WTC11 (cell line): ENCODE results near the gene ETV6. TPM values are rescaled to one million over a fixed set of nuclear protein-coding genes. Genes with fewer than 3 reads are reported as not detected.
A peak's percentile ranks its signal among the peaks of the same experiment; 100 is the strongest.

Experiments
- ATAC-seq: fragments of 200-7000 bp; cut with Tn5 transposase; 2 replicates; pipeline ENCODE4 v1.10.0; 2021; ENCODE audit warnings: mild to moderate bottlenecking, moderate library complexity
- CTCF ChIA-PET: fragments of 300-600 bp; sonication (Branson Sonifier 250); formaldehyde crosslinking; loops from one replicate; lab custom pipeline; 2021; ENCODE audit warnings: antibody characterized with exemption; lab: Charles Lee
- POLR2A ChIA-PET: fragments of 350-600 bp; sonication (Branson Sonifier 250); formaldehyde crosslinking; loops from one replicate; lab custom pipeline; 2021; ENCODE audit warnings: antibody characterized with exemption; lab: Charles Lee
- DNase-seq: peaks from one replicate; pipeline ENCODE4 v3.0.0; 2021; ENCODE audit warnings: low spot score
- H3K27ac Mint-ChIP-seq: 2 replicates; pipeline ENCODE4 v1.8.0; 2021; ENCODE audit warnings: mixed read lengths
- H3K27me3 Mint-ChIP-seq: 2 replicates; pipeline ENCODE4 v1.8.0; 2021; ENCODE audit warnings: low read depth, mild to moderate bottlenecking, moderate library complexity, mixed read lengths
- H3K36me3 Mint-ChIP-seq: 2 replicates; pipeline ENCODE4 v1.8.0; 2021; ENCODE audit warnings: mixed read lengths
- H3K4me1 Mint-ChIP-seq: 2 replicates; pipeline ENCODE4 v1.8.0; 2022; ENCODE audit warnings: mixed read lengths
- H3K4me3 Mint-ChIP-seq: 2 replicates; pipeline ENCODE4 v1.8.0; 2021; ENCODE audit warnings: mild to moderate bottlenecking, moderate library complexity, mixed read lengths
- H3K9me3 Mint-ChIP-seq: 2 replicates; pipeline ENCODE4 v1.8.0; 2021; ENCODE audit warnings: mixed read lengths
- ERG ChIP-seq: fragments of 250-450 bp; sonication (Bioruptor Pico); IDR thresholded peaks from 2 replicates; pipeline ENCODE4 v1.8.0; 2021; ENCODE audit warnings: mild to moderate bottlenecking
- GABPB1 ChIP-seq: sonication (generic); formaldehyde crosslinking; IDR thresholded peaks from 2 replicates; pipeline ENCODE4 v1.8.1; 2023; ENCODE audit warnings: mild to moderate bottlenecking, missing genetic modification reagents
- HMGA2 ChIP-seq: fragments of 250-450 bp; sonication (Bioruptor Pico); IDR thresholded peaks from 2 replicates; pipeline ENCODE4 v1.4.0; 2021; ENCODE audit warnings: mild to moderate bottlenecking, moderate library complexity
- KAT7 ChIP-seq: sonication (generic); formaldehyde crosslinking; IDR thresholded peaks from 2 replicates; pipeline ENCODE4 v1.8.1; 2023; ENCODE audit warnings: missing genetic modification reagents, mild to moderate bottlenecking, borderline replicate concordance
- MYBL2 ChIP-seq: sonication (generic); formaldehyde crosslinking; IDR thresholded peaks from 2 replicates; pipeline ENCODE4 v1.8.1; 2023; ENCODE audit warnings: mild to moderate bottlenecking, moderate library complexity, missing genetic modification reagents
- RORB ChIP-seq: fragments of 250-450 bp; sonication (Bioruptor Pico); IDR thresholded peaks from 2 replicates; pipeline ENCODE4 v1.9.0; 2021; ENCODE audit warnings: mild to moderate bottlenecking
- SMAD4 ChIP-seq: sonication (generic); formaldehyde crosslinking; IDR thresholded peaks from 2 replicates; pipeline ENCODE4 v1.8.0; 2022; ENCODE audit warnings: mild to moderate bottlenecking, missing genetic modification reagents
- TEAD4 ChIP-seq: sonication (generic); formaldehyde crosslinking; IDR thresholded peaks from 2 replicates; pipeline ENCODE4 v1.8.0; 2022; ENCODE audit warnings: mild to moderate bottlenecking, missing genetic modification reagents
- USF1 ChIP-seq: sonication (generic); formaldehyde crosslinking; IDR thresholded peaks from 2 replicates; pipeline ENCODE4 v1.8.0; 2022; ENCODE audit warnings: mild to moderate bottlenecking, missing genetic modification reagents
- ZBTB21 ChIP-seq: sonication (generic); formaldehyde crosslinking; IDR thresholded peaks from 2 replicates; pipeline ENCODE4 v1.8.1; 2023; ENCODE audit warnings: mild to moderate bottlenecking, missing genetic modification reagents, borderline replicate concordance
- ZNF219 ChIP-seq: sonication (generic); formaldehyde crosslinking; IDR thresholded peaks from 2 replicates; pipeline ENCODE4 v1.8.0; 2023; ENCODE audit warnings: missing genetic modification reagents, mild to moderate bottlenecking, borderline replicate concordance
- ZNF263 ChIP-seq: sonication (generic); formaldehyde crosslinking; IDR thresholded peaks from 2 replicates; pipeline ENCODE4 v1.8.1; 2022; ENCODE audit warnings: low read depth, mild to moderate bottlenecking, moderate library complexity, missing genetic modification reagents
- ZNF396 ChIP-seq: fragments of 250-450 bp; sonication (Bioruptor Pico); IDR thresholded peaks from 2 replicates; pipeline ENCODE4 v1.8.0; 2021; ENCODE audit warnings: mild to moderate bottlenecking, moderate library complexity, borderline replicate concordance
- ZNF416 ChIP-seq: fragments of 250-450 bp; sonication (Bioruptor Pico); IDR thresholded peaks from 2 replicates; pipeline ENCODE4 v1.9.0; 2021; ENCODE audit warnings: mild to moderate bottlenecking, inconsistent platforms
- total RNA-seq: library from RNA; stranded (reverse); gene quantifications from 3 replicates; pipeline ENCODE4 v1.2.3, GENCODE V29; 2021
- TF ChIP-seq, protein P1 (sequence below): sonication (generic); formaldehyde crosslinking; IDR thresholded peaks from 2 replicates; pipeline ENCODE4 v1.8.1; 2023; ENCODE audit warnings: mild to moderate bottlenecking, missing genetic modification reagents, moderate library complexity
- TF ChIP-seq, protein P2 (sequence below): sonication (generic); formaldehyde crosslinking; conservative IDR thresholded peaks from 2 replicates; pipeline ENCODE4 v1.8.1; 2022; ENCODE audit warnings: mild to moderate bottlenecking, missing genetic modification reagents
- TF ChIP-seq, protein P3 (sequence below): fragments of 250-450 bp; sonication (Bioruptor Pico); IDR thresholded peaks from 2 replicates; pipeline ENCODE4 v1.9.0; 2021; ENCODE audit warnings: mild to moderate bottlenecking, borderline replicate concordance
- TF ChIP-seq, protein P4 (sequence below): fragments of 250-450 bp; sonication (Bioruptor Pico); IDR thresholded peaks from 2 replicates; pipeline ENCODE4 v1.9.0; 2021; ENCODE audit warnings: moderate library complexity, mild to moderate bottlenecking, inconsistent platforms, borderline replicate concordance

ETV6 gene
- total RNA-seq, 1 experiment from 2014 or later = 23.5 TPM

DNA sequence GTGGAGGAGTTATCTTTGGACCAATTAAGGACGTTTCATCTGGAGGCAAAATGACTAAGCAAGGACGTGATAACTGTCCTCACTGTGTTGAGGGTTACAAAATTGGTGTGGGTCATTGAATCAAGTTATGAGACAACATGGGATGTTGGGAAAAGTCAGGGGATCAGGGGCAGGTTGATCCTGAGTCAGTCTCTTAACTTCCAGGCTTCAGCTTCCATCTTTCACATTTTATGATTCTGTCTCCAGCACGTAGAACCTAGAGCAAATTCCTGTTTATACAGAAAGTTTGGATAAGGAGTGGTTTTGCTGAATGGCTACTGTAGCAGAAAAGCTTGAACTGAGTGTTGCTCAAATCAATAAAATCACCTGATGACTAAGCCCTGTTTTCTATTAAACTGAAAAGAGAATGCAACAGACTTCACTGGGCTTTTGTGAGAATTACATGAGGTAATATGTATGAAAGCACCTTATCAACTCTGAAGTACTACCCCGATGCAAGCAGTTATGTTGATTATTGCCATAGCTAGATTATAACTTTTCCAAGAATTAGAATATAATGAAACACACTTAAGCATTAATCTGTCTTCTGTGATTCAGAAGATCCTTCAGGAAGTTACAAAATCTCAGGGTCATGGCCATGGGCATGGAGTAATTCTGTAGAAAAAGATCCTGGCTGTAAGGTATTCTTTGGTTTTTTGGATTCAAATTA lies 184.8 kb downstream of the ETV6 start (continued):
- TF ChIP-seq, protein P1, sequence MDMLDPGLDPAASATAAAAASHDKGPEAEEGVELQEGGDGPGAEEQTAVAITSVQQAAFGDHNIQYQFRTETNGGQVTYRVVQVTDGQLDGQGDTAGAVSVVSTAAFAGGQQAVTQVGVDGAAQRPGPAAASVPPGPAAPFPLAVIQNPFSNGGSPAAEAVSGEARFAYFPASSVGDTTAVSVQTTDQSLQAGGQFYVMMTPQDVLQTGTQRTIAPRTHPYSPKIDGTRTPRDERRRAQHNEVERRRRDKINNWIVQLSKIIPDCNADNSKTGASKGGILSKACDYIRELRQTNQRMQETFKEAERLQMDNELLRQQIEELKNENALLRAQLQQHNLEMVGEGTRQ (CRISPR knock-in tag) = no peak
- TF ChIP-seq ZNF396 (CRISPR knock-in tag) (no peak), ZNF416 (CRISPR knock-in tag) (no peak), ZNF263 (no peak)

DNA sequence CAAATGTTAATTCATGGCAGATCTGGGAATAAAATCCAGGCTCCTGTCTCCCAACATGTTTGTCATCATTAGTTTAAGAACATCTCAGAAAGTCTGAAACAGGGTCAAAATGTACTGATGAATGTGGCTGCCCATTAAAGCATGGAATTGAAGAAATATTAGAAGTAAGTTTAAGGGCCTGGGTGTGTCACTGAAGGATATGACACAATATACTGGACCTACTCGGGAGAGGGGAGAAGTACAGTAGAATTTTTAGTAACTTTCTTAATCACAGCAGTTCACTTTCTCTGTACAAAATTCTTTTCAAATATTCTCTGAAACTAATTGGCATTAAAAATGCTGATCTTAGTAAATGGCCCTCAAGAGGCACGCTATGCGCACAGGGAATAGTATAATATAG lies 185.5 kb downstream of the ETV6 start:
- no peak for ATAC-seq
- H3K27ac Mint-ChIP-seq = no peak overlapping the region

GRCh38 chr12:11836282-11837151 lies 187.0 kb downstream of the ETV6 start:
- ChIA-PET POLR2A (no interaction called here), CTCF (no interaction called here)
- Mint-ChIP-seq H3K9me3 (no peaks in the 10 kb centered on the region), H3K4me1 (peaks cover 21% of the 10 kb centered on the region), H3K27ac (peak overlapping the region; percentile 54; the same call in 1 of the 2 replicates), H3K36me3 (peaks cover 9% of the 10 kb centered on the region), H3K4me3 (no peak overlapping the region), H3K27me3 (no peaks in the 10 kb centered on the region)
- ATAC-seq (peak; percentile 32; the same call in 1 of the 2 replicates), DNase-seq (no peak)
- no peak for TF ChIP-seq TEAD4 (CRISPR knock-in tag)
- TF ChIP-seq, protein P2, sequence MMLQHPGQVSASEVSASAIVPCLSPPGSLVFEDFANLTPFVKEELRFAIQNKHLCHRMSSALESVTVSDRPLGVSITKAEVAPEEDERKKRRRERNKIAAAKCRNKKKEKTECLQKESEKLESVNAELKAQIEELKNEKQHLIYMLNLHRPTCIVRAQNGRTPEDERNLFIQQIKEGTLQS (CRISPR knock-in tag) = no peak
- no peak for TF ChIP-seq GABPB1 (CRISPR knock-in tag)
- TF ChIP-seq, protein P3, sequence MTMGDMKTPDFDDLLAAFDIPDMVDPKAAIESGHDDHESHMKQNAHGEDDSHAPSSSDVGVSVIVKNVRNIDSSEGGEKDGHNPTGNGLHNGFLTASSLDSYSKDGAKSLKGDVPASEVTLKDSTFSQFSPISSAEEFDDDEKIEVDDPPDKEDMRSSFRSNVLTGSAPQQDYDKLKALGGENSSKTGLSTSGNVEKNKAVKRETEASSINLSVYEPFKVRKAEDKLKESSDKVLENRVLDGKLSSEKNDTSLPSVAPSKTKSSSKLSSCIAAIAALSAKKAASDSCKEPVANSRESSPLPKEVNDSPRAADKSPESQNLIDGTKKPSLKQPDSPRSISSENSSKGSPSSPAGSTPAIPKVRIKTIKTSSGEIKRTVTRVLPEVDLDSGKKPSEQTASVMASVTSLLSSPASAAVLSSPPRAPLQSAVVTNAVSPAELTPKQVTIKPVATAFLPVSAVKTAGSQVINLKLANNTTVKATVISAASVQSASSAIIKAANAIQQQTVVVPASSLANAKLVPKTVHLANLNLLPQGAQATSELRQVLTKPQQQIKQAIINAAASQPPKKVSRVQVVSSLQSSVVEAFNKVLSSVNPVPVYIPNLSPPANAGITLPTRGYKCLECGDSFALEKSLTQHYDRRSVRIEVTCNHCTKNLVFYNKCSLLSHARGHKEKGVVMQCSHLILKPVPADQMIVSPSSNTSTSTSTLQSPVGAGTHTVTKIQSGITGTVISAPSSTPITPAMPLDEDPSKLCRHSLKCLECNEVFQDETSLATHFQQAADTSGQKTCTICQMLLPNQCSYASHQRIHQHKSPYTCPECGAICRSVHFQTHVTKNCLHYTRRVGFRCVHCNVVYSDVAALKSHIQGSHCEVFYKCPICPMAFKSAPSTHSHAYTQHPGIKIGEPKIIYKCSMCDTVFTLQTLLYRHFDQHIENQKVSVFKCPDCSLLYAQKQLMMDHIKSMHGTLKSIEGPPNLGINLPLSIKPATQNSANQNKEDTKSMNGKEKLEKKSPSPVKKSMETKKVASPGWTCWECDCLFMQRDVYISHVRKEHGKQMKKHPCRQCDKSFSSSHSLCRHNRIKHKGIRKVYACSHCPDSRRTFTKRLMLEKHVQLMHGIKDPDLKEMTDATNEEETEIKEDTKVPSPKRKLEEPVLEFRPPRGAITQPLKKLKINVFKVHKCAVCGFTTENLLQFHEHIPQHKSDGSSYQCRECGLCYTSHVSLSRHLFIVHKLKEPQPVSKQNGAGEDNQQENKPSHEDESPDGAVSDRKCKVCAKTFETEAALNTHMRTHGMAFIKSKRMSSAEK = no peak
- TF ChIP-seq USF1 (CRISPR knock-in tag) = no peak
- no peak for TF ChIP-seq ERG (CRISPR knock-in tag)

More for the DNA sequence above, 185.5 kb downstream of the ETV6 start:
- no peaks in the 10 kb centered on the region for H3K27me3 Mint-ChIP-seq
- no peak for DNase-seq
- POLR2A ChIA-PET = no interaction called here
- CTCF ChIA-PET = no interaction called here
- TF ChIP-seq MYBL2 (CRISPR knock-in tag) (no peak), ZNF219 (CRISPR knock-in tag) (no peak), KAT7 (no peak), RORB (CRISPR knock-in tag) (no peak), HMGA2 (no peak), SMAD4 (no peak), ZBTB21 (CRISPR knock-in tag) (no peak)
- TF ChIP-seq, protein P4, sequence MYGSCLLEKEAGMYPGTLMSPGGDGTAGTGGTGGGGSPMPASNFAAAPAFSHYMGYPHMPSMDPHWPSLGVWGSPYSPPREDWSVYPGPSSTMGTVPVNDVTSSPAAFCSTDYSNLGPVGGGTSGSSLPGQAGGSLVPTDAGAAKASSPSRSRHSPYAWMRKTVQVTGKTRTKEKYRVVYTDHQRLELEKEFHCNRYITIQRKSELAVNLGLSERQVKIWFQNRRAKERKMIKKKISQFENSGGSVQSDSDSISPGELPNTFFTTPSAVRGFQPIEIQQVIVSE (CRISPR knock-in tag) = no peak
- H3K9me3 Mint-ChIP-seq = no peaks in the 10 kb centered on the region
- H3K4me1 Mint-ChIP-seq = peaks cover 21% of the 10 kb centered on the region
- H3K36me3 Mint-ChIP-seq = peaks cover 4% of the 10 kb centered on the region; the same call in 1 of the 2 replicates
- H3K4me3 Mint-ChIP-seq = no peak overlapping the region
